ENCODE data around the gene DIAPH2. TPM values are rescaled to one million over a fixed set of nuclear protein-coding genes. Genes with fewer than 3 reads are reported as not detected.

The DIAPH2 gene
- total RNA-seq, 3 donors from 2014 or later: 27.4 to 66.4 (median 30.8) TPM

- intact Hi-C loops (cut with DNase I; ENCODE audit: low total_unique reads): no loop called here
- Histone ChIP-seq H3K9me3 (no peaks in the 10 kb centered on the region), H3K4me3 (no peak overlapping the region), H3K4me1 (no peaks in the 10 kb centered on the region), H3K27ac (no peak overlapping the region), H3K27me3 (peaks cover 0 to 14% of the 10 kb centered on the region in 2 donors), H3K36me3 (no peaks in the 10 kb centered on the region)
- TF ChIP-seq CTCF (IDR thresholded peaks at IDR 0.05) (no peak), POLR2AphosphoS5 (IDR thresholded peaks at IDR 0.05) (no peak), POLR2A (IDR thresholded peaks at IDR 0.05) (no peak)
- no peak for DNase-seq (ENCODE audit: low spot score in 2 of 2)
These were observed 863.4 kb downstream of the DIAPH2 start for GRCh38 chrX:97547877-97548578.

GRCh38 chrX:97551821-97552220 lies 867.2 kb downstream of the DIAPH2 start:
- H3K4me3 ChIP-seq: no peak overlapping the region
- DNase-seq (ENCODE audit: low spot score in 2 of 2): no peak
- H3K27ac ChIP-seq: no peak overlapping the region
- no peak for TF ChIP-seq CTCF (IDR thresholded peaks at IDR 0.05)
- no peak for TF ChIP-seq POLR2AphosphoS5 (IDR thresholded peaks at IDR 0.05)
- TF ChIP-seq POLR2A (IDR thresholded peaks at IDR 0.05): no peak
- no peaks in the 10 kb centered on the region for H3K9me3 ChIP-seq
- no peaks in the 10 kb centered on the region for H3K36me3 ChIP-seq
- intact Hi-C loops (cut with DNase I; ENCODE audit: low total_unique reads): no loop called here
- H3K4me1 ChIP-seq: no peaks in the 10 kb centered on the region
- H3K27me3 ChIP-seq: peaks cover 0 to 21% of the 10 kb centered on the region in 2 donors

- TF ChIP-seq POLR2AphosphoS5 (IDR thresholded peaks at IDR 0.05) (no peak), POLR2A (IDR thresholded peaks at IDR 0.05) (no peak), CTCF (IDR thresholded peaks at IDR 0.05) (no peak)
- peaks cover 0 to 15% of the 10 kb centered on the region in 2 donors for H3K27me3 ChIP-seq
- H3K9me3 ChIP-seq: no peaks in the 10 kb centered on the region
- no peak overlapping the region for H3K4me3 ChIP-seq
- H3K4me1 ChIP-seq: no peaks in the 10 kb centered on the region
- H3K27ac ChIP-seq: no peak overlapping the region
- intact Hi-C loops (cut with DNase I; ENCODE audit: low total_unique reads): no loop called here
- DNase-seq (ENCODE audit: low spot score in 2 of 2): no peak
- H3K36me3 ChIP-seq: no peaks in the 10 kb centered on the region
These were observed 869.2 kb downstream of the DIAPH2 start for GRCh38 chrX:97553833-97554232.

GRCh38 chrX:97556359-97556758 lies 871.7 kb downstream of the DIAPH2 start:
- no peaks in the 10 kb centered on the region for H3K9me3 ChIP-seq
- no peaks in the 10 kb centered on the region for H3K4me1 ChIP-seq
- intact Hi-C loops (cut with DNase I; ENCODE audit: low total_unique reads): no loop called here
- DNase-seq (ENCODE audit: low spot score in 2 of 2): no peak
- no peaks in the 10 kb centered on the region for H3K36me3 ChIP-seq
- no peak overlapping the region for H3K27ac ChIP-seq
- peaks cover 0 to 13% of the 10 kb centered on the region in 2 donors for H3K27me3 ChIP-seq
- H3K4me3 ChIP-seq: no peak overlapping the region
- TF ChIP-seq POLR2AphosphoS5 (IDR thresholded peaks at IDR 0.05) (no peak), CTCF (IDR thresholded peaks at IDR 0.05) (no peak), POLR2A (IDR thresholded peaks at IDR 0.05) (no peak)

GRCh38 chrX:97563531-97564133 lies 879.0 kb downstream of the DIAPH2 start:
- Histone ChIP-seq H3K36me3 (no peaks in the 10 kb centered on the region), H3K27me3 (peaks cover 0 to 4% of the 10 kb centered on the region in 2 donors), H3K27ac (no peak overlapping the region), H3K9me3 (no peaks in the 10 kb centered on the region), H3K4me1 (no peaks in the 10 kb centered on the region), H3K4me3 (peak overlapping the region; percentile 17 to 56 (median 28))
- intact Hi-C loops (cut with DNase I; ENCODE audit: low total_unique reads): no loop called here
- DNase-seq (ENCODE audit: low spot score in 2 of 2): no peak
- TF ChIP-seq POLR2A (IDR thresholded peaks at IDR 0.05) (no peak), POLR2AphosphoS5 (IDR thresholded peaks at IDR 0.05) (no peak), CTCF (IDR thresholded peaks at IDR 0.05) (no peak)

Data from breast epithelium (tissue), 4 donors.